Activated CD8-positive, alpha-beta T cell treated with anti-CD3 and anti-CD28 coated beads for 36 hours (primary cell): ENCODE results near the gene MGP. TPM values are rescaled to one million over a fixed set of nuclear protein-coding genes. Genes with fewer than 3 reads are reported as not detected.

Source experiments
- ATAC-seq: fragments of 200-7000 bp; cut with Tn5 transposase; one replicate; pipeline ENCODE4 v1.10.0; 2021; ENCODE audit warnings: mild to moderate bottlenecking, moderate library complexity
- CTCF ChIA-PET: fragments of 350-600 bp; sonication (Branson Sonifier 250); formaldehyde crosslinking; loops from one replicate; lab custom pipeline; 2021; ENCODE audit warnings: antibody characterized with exemption; lab: Charles Lee
- POLR2A ChIA-PET: fragments of 350-600 bp; sonication (Branson Sonifier 250); formaldehyde crosslinking; loops from one replicate; lab custom pipeline; 2021; ENCODE audit warnings: antibody characterized with exemption; lab: Charles Lee
- DNase-seq: peaks from one replicate; pipeline ENCODE4 v3.0.0-alpha.2; 2020
- H3K27ac Mint-ChIP-seq: one replicate; pipeline ENCODE4 v1.8.0; 2021; ENCODE audit warnings: mild to moderate bottlenecking, mixed read lengths
- H3K27me3 Mint-ChIP-seq: one replicate; pipeline ENCODE4 v1.8.0; 2021; ENCODE audit warnings: mixed read lengths
- H3K36me3 Mint-ChIP-seq: one replicate; pipeline ENCODE4 v1.8.0; 2021; ENCODE audit warnings: low read depth, mixed read lengths
- H3K4me1 Mint-ChIP-seq: one replicate; pipeline ENCODE4 v1.8.0; 2021; ENCODE audit warnings: low read depth, mixed read lengths
- H3K4me3 Mint-ChIP-seq: one replicate; pipeline ENCODE4 v1.8.0; 2021; ENCODE audit warnings: mild to moderate bottlenecking, moderate library complexity, mixed read lengths
- H3K9me3 Mint-ChIP-seq: one replicate; pipeline ENCODE4 v1.8.0; 2021; ENCODE audit warnings: mixed read lengths
- intact Hi-C: fragments of 100-400 bp; cut with micrococcal nuclease; formaldehyde crosslinking; loops from one replicate; pipeline ENCODE4 v1.10.0; 2022
- total RNA-seq, 2 experiments: library from RNA; stranded (reverse); gene quantifications; one replicate each; pipeline ENCODE4 v1.2.3, GENCODE V29; 2021
- TF ChIP-seq, protein P1 (sequence below): fragments of 200-600 bp; IDR thresholded peaks from one replicate; pipeline ENCODE4 v1.8.0; 2022; ENCODE audit warnings: antibody characterized with exemption, mild to moderate bottlenecking

Gene MGP
- total RNA-seq, 2 experiments from 2014 or later = not detected

DNA sequence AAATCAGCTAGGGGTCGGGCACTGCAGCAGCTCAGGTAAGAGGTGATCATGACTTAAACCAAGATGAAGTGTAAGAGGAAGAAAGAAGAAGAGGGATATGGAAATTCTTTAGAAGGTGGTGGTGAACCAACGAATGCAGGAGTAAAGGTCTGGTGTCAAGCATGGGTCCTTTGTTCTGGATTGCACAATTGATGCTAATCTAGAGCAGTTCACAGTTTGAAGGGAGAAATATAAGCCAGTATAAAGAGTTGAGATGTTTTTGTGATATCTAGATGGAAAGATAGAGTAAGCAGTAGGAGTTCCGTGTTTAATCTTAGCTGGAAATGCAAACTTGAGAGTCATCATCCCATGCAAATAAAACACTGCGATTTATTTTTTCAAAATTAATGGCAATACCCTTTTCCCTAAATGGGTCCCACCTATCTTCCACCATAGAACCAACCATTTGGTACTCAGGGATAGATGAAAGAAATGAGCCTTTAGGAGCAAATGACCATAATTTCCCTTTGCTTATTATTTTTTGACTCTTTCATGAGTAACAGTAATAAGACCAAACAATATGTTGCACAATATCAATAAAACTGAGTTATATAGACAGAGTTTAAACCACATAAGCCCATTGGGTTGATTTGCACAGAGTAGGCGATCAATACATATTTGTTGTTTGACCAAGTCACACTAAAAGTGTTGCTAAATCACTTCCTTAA, 15.0 kb upstream of the MGP start:
- no peaks in the 10 kb centered on the region for H3K27me3 Mint-ChIP-seq

DNA sequence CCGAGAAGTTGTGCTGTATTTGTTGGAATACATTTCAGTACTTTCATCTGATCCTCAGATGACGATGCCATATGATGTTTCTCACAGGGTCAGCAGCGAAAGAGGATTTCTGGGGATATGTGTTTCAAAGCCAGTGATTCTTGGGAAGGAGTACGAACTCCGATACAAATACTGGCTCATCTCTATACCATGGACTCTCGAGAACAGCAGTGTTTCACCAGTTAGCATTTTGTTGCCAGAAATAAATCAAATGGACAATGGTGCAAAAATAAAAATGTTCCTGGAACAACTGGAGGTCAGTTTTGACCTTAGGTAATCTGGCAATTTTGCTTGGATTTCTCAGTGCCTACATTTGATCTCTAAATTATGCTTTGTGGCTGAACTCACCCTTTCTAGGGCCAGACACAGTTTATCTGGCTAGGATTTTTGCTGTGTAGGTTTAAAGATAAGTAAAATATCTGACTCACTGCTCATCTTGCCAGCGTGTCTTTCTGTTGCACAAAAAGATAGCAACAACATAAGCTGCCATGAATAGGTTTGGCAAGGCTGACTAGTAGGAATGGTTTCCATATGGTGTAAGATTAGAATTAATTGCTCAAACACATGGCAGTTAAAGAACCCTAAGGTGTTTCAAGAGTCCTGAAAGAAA, 11.0 kb upstream of the MGP start:
- H3K27me3 Mint-ChIP-seq = no peaks in the 10 kb centered on the region
- intact Hi-C loops = no loop called here
- H3K27ac Mint-ChIP-seq = no peak overlapping the region
- H3K9me3 Mint-ChIP-seq = no peaks in the 10 kb centered on the region
- peaks cover 2% of the 10 kb centered on the region for H3K4me1 Mint-ChIP-seq
- no peak for DNase-seq
- TF ChIP-seq, protein P1, sequence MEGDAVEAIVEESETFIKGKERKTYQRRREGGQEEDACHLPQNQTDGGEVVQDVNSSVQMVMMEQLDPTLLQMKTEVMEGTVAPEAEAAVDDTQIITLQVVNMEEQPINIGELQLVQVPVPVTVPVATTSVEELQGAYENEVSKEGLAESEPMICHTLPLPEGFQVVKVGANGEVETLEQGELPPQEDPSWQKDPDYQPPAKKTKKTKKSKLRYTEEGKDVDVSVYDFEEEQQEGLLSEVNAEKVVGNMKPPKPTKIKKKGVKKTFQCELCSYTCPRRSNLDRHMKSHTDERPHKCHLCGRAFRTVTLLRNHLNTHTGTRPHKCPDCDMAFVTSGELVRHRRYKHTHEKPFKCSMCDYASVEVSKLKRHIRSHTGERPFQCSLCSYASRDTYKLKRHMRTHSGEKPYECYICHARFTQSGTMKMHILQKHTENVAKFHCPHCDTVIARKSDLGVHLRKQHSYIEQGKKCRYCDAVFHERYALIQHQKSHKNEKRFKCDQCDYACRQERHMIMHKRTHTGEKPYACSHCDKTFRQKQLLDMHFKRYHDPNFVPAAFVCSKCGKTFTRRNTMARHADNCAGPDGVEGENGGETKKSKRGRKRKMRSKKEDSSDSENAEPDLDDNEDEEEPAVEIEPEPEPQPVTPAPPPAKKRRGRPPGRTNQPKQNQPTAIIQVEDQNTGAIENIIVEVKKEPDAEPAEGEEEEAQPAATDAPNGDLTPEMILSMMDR = no peak
- no peak for ATAC-seq
- no peak overlapping the region for H3K4me3 Mint-ChIP-seq
- H3K36me3 Mint-ChIP-seq = no peaks in the 10 kb centered on the region
- ChIA-PET POLR2A (no interaction called here), CTCF (interaction anchor here (1.0 to 1.8 kb wide), 2 partner anchors 22 to 99 kb away, joined by 3 read pairs; no protein-coding TSS in a partner anchor)

More for the DNA sequence above, 15.0 kb upstream of the MGP start:
- intact Hi-C loops = no loop called here
- Mint-ChIP-seq H3K36me3 (no peaks in the 10 kb centered on the region), H3K9me3 (no peaks in the 10 kb centered on the region), H3K4me1 (peaks cover 15% of the 10 kb centered on the region), H3K27ac (no peak overlapping the region), H3K4me3 (no peak overlapping the region)
- no peak for ATAC-seq
- DNase-seq = no peak
- TF ChIP-seq, protein P1 = no peak
- ChIA-PET POLR2A (interaction anchor here (1.5 kb wide), 1 partner anchor 40 kb away, joined by 3 read pairs; no protein-coding TSS in a partner anchor), CTCF (no interaction called here)

DNA sequence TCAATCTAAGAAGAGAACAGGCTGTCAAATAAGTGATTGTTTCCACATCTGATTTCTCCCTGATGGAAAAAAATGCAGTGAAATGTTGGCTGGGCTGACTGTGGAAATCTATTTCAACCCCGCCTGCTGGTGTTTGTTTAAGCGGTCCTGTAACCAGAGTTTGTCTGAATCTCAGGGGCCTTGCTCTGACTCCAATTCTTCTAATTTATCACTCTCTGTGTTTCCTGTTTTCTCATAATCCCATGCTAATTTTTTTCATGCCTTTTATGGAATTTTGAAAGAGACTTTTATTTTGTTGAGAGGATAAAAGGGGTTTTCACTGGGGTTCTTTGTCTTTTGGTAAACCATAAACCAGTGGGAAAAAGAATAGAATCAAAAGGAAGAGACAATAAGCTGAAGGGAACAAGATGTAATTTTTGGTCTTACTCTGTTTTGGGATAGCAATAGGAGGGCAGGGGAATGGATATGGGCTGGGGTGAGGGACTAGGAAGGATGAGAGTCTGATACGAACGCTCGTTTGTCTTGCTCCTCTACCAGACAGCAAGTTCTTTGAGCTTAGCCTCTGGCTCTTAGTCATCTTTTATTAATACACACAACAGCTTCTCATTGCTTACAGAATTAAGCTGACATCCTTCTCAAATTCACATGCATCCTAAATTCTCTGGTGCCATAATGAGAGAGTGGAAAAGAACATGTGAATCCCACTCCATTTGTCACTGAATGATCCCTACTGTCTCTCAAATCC, 8.0 kb upstream of the MGP start:
- ATAC-seq (no peak), DNase-seq (no peak)
- Mint-ChIP-seq H3K9me3 (no peaks in the 10 kb centered on the region), H3K36me3 (no peaks in the 10 kb centered on the region), H3K27ac (no peak overlapping the region), H3K4me1 (no peaks in the 10 kb centered on the region), H3K4me3 (no peak overlapping the region), H3K27me3 (no peaks in the 10 kb centered on the region)
- ChIA-PET POLR2A (no interaction called here), CTCF (interaction anchor here (1.0 to 2.7 kb wide), 4 partner anchors 10 to 48 kb away, joined by 3 to 10 read pairs (median 4); no protein-coding TSS in a partner anchor)
- TF ChIP-seq, protein P1 = no peak
- intact Hi-C loops = no loop called here

DNA sequence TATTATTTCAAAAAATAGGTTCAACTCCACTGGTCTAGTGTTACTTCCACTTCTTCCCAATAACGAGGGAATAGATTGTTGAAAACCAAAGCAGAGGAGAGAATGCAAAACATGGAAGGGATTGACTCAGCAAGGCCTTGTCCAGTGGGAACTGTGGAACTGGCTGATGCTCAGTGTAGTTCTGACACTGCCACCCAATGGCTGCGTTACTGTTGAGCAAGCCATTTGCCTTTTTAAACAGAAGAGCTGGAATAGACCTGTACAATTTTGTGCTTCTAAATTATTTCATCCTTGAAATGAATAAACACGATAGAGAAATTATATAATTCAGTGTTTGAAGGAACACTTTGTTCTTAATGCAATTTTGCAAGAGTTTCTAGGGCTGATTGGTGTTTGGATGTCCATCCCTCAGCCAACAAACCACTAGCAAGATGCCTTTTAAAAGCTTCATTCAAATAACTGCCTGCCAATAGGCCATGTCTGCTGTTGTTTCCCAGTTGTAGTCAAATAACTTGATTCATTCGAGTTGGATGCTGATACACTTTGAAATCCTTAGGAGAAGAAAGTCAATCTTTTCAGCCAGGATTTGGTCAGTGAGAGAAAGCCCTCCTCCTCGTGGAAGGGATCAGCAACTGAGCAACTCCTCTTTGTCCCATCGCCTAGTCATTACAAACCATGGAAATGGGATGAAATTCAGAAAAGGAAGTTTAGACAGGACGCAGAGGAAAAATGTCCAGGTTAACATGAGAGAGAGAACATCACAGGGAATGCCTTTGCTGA, 7.3 kb upstream of the MGP start:
- Mint-ChIP-seq H3K36me3 (no peaks in the 10 kb centered on the region), H3K27ac (no peak overlapping the region), H3K4me3 (no peak overlapping the region), H3K9me3 (no peaks in the 10 kb centered on the region), H3K4me1 (no peaks in the 10 kb centered on the region), H3K27me3 (no peaks in the 10 kb centered on the region)
- DNase-seq = no peak
- no peak for ATAC-seq
- CTCF ChIA-PET = interaction anchor here (2.7 kb wide), 1 partner anchor 9 kb away, joined by 10 read pairs; no protein-coding TSS in a partner anchor
- POLR2A ChIA-PET = interaction anchor here (0.9 kb wide), 1 partner anchor 123 kb away, joined by 3 read pairs; no protein-coding TSS in a partner anchor
- TF ChIP-seq, protein P1 = no peak
- intact Hi-C loops = no loop called here
